ENCODE data around the gene PLEKHG7.

PLEKHG7 gene

GRCh38 chr12:92715625-92716024, 12.8 kb downstream of the PLEKHG7 start:
- no peak for DNase-seq (ENCODE audit: low spot score)

- DNase-seq (ENCODE audit: low spot score) = no peak
These were observed 14.4 kb downstream of the PLEKHG7 start for GRCh38 chr12:92717202-92717601.

GRCh38 chr12:92718483-92718990, 15.7 kb downstream of the PLEKHG7 start:
- DNase-seq (ENCODE audit: low spot score) = no peak

GRCh38 chr12:92719674-92720073, 16.9 kb downstream of the PLEKHG7 start:
- no peak for DNase-seq (ENCODE audit: low spot score)

GRCh38 chr12:92721130-92721529, 18.3 kb downstream of the PLEKHG7 start:
- no peak for DNase-seq (ENCODE audit: low spot score)

GRCh38 chr12:92721656-92722055, 18.9 kb downstream of the PLEKHG7 start:
- DNase-seq (ENCODE audit: low spot score) = no peak

- no peak for DNase-seq (ENCODE audit: low spot score)
These were observed 20.1 kb downstream of the PLEKHG7 start for GRCh38 chr12:92722897-92723296.

GRCh38 chr12:92726850-92727249, 24.1 kb downstream of the PLEKHG7 start:
- no peak for DNase-seq (ENCODE audit: low spot score)

GRCh38 chr12:92729773-92730305, 27.1 kb downstream of the PLEKHG7 start:
- DNase-seq (ENCODE audit: low spot score) = no peak

GRCh38 chr12:92730758-92731157, 28.0 kb downstream of the PLEKHG7 start:
- no peak for DNase-seq (ENCODE audit: low spot score)

GRCh38 chr12:92732216-92732615, 29.4 kb downstream of the PLEKHG7 start:
- DNase-seq (ENCODE audit: low spot score) = no peak

- DNase-seq (ENCODE audit: low spot score) = no peak
These were observed 29.9 kb downstream of the PLEKHG7 start for GRCh38 chr12:92732716-92733115.

GRCh38 chr12:92733181-92733580, 30.4 kb downstream of the PLEKHG7 start:
- no peak for DNase-seq (ENCODE audit: low spot score)

GRCh38 chr12:92733661-92734060, 30.9 kb downstream of the PLEKHG7 start:
- no peak for DNase-seq (ENCODE audit: low spot score)

- DNase-seq (ENCODE audit: low spot score) = no peak
These were observed 32.4 kb downstream of the PLEKHG7 start for GRCh38 chr12:92735131-92735721.

GRCh38 chr12:92736605-92737004, 33.8 kb downstream of the PLEKHG7 start:
- no peak for DNase-seq (ENCODE audit: low spot score)

GRCh38 chr12:92737855-92738850, 35.4 kb downstream of the PLEKHG7 start:
- DNase-seq (ENCODE audit: low spot score) = no peak

GRCh38 chr12:92739113-92739512, 36.3 kb downstream of the PLEKHG7 start:
- peak; percentile 14 for DNase-seq (ENCODE audit: low spot score)

GRCh38 chr12:92740411-92740810, 37.6 kb downstream of the PLEKHG7 start:
- no peak for DNase-seq (ENCODE audit: low spot score)

- no peak for DNase-seq (ENCODE audit: low spot score)
These were observed 40.2 kb downstream of the PLEKHG7 start for GRCh38 chr12:92743026-92743425.

- DNase-seq (ENCODE audit: low spot score) = peak; percentile 95
These were observed 43.2 kb downstream of the PLEKHG7 start for GRCh38 chr12:92745856-92746550.

- no peak for DNase-seq (ENCODE audit: low spot score)
These were observed 44.4 kb downstream of the PLEKHG7 start for GRCh38 chr12:92747151-92747550.

Data from RKO (cell line).